ENCODE data around the gene TRAM2. TPM values are rescaled to one million over a fixed set of nuclear protein-coding genes. Genes with fewer than 3 reads are reported as not detected.

Gene TRAM2
- total RNA-seq, 4 donors from 2014 or later = 6.5 to 14.1 (median 7.2) TPM

DNA sequence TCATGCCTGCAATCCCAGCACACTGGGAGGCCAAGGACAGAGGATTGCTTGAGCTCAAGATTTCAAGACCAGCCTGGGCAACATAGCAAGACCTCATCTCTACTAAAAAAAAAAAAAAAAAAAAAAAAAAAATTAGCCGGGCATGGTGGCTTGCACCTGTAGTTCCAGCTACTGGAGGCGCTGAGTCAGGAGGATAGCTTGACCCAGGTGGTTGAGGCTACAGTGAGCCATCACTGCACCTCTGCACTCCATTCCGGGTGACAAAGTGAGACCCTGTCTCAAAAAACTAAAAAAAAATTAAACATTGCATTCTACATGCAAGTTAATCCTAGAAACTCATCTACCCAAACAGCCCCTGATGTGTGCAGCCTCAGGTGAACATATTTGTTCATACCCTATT is 7.3 kb upstream of the TRAM2 start:
- TF ChIP-seq EP300 (IDR thresholded peaks at IDR 0.05) (no peak), POLR2AphosphoS5 (IDR thresholded peaks at IDR 0.05) (no peak), CTCF (IDR thresholded peaks at IDR 0.05) (no peak), POLR2A (IDR thresholded peaks at IDR 0.05) (no peak)
- no peak for DNase-seq (ENCODE audit: low spot score in 2 of 2)

GRCh38 chr6:52582996-52583395 is 6.1 kb upstream of the TRAM2 start:
- TF ChIP-seq CTCF (IDR thresholded peaks at IDR 0.05) = no peak
- no peak for TF ChIP-seq POLR2A (IDR thresholded peaks at IDR 0.05)
- TF ChIP-seq EP300 (IDR thresholded peaks at IDR 0.05) = no peak
- no peak for TF ChIP-seq POLR2AphosphoS5 (IDR thresholded peaks at IDR 0.05)
- no peak for DNase-seq (ENCODE audit: low spot score in 2 of 2)
- Histone ChIP-seq H3K9me3 (no peaks in the 10 kb centered on the region), H3K36me3 (no peaks in the 10 kb centered on the region), H3K4me1 (peaks cover 6% of the 10 kb centered on the region), H3K27ac (no peak overlapping the region), H3K27me3 (no peaks in the 10 kb centered on the region), H3K4me3 (no peak overlapping the region)
- 94% methylated on average over 6 of the region's 6 CpGs for WGBS

More for the DNA sequence above, 7.3 kb upstream of the TRAM2 start:
- no peaks in the 10 kb centered on the region for H3K27me3 ChIP-seq
- H3K4me1 ChIP-seq = no peaks in the 10 kb centered on the region
- 95% methylated on average over 3 of the region's 3 CpGs for WGBS
- no peak overlapping the region for H3K4me3 ChIP-seq
- no peak overlapping the region for H3K27ac ChIP-seq
- H3K9me3 ChIP-seq = no peaks in the 10 kb centered on the region
- H3K36me3 ChIP-seq = no peaks in the 10 kb centered on the region

DNA sequence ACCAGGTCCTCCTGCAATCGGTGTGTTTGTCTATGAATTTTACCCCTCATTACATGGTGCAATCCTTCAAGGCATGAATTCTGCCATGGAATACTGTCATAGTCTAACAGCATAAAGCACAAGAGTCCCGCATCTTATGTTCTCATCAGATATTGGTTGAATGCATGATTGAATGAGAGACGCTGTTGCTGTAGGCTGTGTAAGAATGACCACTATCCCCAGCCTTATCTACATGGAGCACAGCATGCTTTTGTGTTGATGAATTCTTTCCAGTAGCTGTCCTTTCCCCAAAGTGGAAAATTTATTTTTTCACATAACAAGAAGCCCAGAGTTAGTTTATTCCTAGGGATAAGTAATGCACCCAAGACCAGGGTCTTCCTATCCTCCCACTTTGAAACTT is 5.6 kb upstream of the TRAM2 start:
- Histone ChIP-seq H3K36me3 (no peaks in the 10 kb centered on the region), H3K9me3 (no peaks in the 10 kb centered on the region), H3K27ac (no peak overlapping the region), H3K4me3 (no peak overlapping the region), H3K4me1 (peaks cover 10% of the 10 kb centered on the region), H3K27me3 (no peaks in the 10 kb centered on the region)
- DNase-seq (ENCODE audit: low spot score in 2 of 2) = no peak
- TF ChIP-seq CTCF (IDR thresholded peaks at IDR 0.05) (no peak), EP300 (IDR thresholded peaks at IDR 0.05) (no peak)
- WGBS = 90% methylated on average over 3 of the region's 3 CpGs

DNA sequence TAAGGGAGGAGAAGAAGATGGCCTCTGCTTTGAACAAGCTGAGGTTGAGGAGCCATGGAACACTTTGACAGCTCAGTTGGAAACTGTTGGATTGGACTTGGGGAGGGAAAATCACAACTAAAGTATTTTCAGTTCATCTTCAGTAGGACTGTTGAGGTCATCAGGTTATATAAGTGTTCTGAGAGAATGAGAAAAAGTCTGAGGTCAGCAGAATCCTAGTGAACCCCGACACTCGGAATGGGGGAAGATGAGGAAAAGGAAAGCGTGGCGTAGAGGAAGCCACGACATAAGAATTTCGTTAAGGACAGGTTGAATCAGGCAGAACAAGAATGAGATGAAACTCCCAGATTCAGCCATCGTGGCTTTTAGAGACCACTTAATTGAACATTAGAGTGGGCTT is 4.0 kb upstream of the TRAM2 start:
- no peak for TF ChIP-seq EP300 (IDR thresholded peaks at IDR 0.05)
- no peak for TF ChIP-seq POLR2AphosphoS5 (IDR thresholded peaks at IDR 0.05)
- no peak for TF ChIP-seq POLR2A (IDR thresholded peaks at IDR 0.05)
- no peak for TF ChIP-seq CTCF (IDR thresholded peaks at IDR 0.05)
- no peak overlapping the region for H3K4me3 ChIP-seq
- no peak for DNase-seq (ENCODE audit: low spot score in 2 of 2)
- H3K27me3 ChIP-seq = no peaks in the 10 kb centered on the region
- H3K36me3 ChIP-seq = no peaks in the 10 kb centered on the region
- H3K27ac ChIP-seq = no peak overlapping the region
- H3K4me1 ChIP-seq = peaks cover 17% of the 10 kb centered on the region
- H3K9me3 ChIP-seq = no peaks in the 10 kb centered on the region
- 83% methylated on average over 7 of the region's 7 CpGs for WGBS

- WGBS = 91% methylated on average over 5 of the region's 6 CpGs
- DNase-seq (ENCODE audit: low spot score in 2 of 2) = no peak
- no peaks in the 10 kb centered on the region for H3K27me3 ChIP-seq
These were observed 2.3 kb upstream of the TRAM2 start for GRCh38 chr6:52579006-52579660.

More at GRCh38 chr6:52579006-52579660, 2.3 kb upstream of the TRAM2 start:
- no peak overlapping the region for H3K4me3 ChIP-seq
- H3K27ac ChIP-seq = no peak overlapping the region
- H3K4me1 ChIP-seq = peaks cover 35% of the 10 kb centered on the region
- H3K36me3 ChIP-seq = no peaks in the 10 kb centered on the region
- no peak for TF ChIP-seq CTCF (IDR thresholded peaks at IDR 0.05)
- no peak for TF ChIP-seq POLR2AphosphoS5 (IDR thresholded peaks at IDR 0.05)
- TF ChIP-seq POLR2A (IDR thresholded peaks at IDR 0.05) = no peak
- TF ChIP-seq EP300 (IDR thresholded peaks at IDR 0.05) = no peak
- H3K9me3 ChIP-seq = no peaks in the 10 kb centered on the region

Data from suprapubic skin (tissue), 4 donors.